HG03558 (cell line): ENCODE data around the gene ZBED1.
"Not testable (repeated sequence)": the region's sequence is repeated elsewhere in the genome, so short reads cannot be mapped to it uniquely, and the experiment has no call there.

ENCODE experiments used
- ATAC-seq: cut with Tn5 transposase; IDR thresholded peaks from one replicate; pipeline ENCODE4 v1.9.1; 2021; ENCODE audit warnings: moderate number of reproducible peaks; ENCODE audit not compliant: unreplicated experiment; ENCODE audit errors: extremely low read depth

The ZBED1 gene

DNA sequence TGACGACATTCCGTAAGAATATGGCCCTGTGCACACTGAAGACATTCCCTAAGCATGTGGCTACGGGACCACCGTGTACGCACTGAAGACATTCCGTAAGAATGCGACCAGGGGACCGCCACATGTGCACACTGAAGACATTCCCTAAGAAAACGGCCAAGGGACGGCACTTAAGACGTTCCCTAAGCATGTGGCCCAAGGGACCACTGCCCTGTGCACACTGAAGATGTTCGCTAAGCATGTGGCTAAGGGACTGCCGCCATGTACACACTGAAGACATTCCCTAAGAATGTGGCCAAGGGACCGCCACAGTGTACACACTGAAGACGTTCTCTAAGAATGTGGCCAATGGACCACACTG, 21.4 kb downstream of the ZBED1 start:
- ATAC-seq: no peak

GRCh38 chrX:2478546-2479419, 22.0 kb downstream of the ZBED1 start:
- ATAC-seq: no peak

GRCh38 chrX:2477313-2477712, 23.5 kb downstream of the ZBED1 start:
- not testable (repeated sequence) for ATAC-seq

DNA sequence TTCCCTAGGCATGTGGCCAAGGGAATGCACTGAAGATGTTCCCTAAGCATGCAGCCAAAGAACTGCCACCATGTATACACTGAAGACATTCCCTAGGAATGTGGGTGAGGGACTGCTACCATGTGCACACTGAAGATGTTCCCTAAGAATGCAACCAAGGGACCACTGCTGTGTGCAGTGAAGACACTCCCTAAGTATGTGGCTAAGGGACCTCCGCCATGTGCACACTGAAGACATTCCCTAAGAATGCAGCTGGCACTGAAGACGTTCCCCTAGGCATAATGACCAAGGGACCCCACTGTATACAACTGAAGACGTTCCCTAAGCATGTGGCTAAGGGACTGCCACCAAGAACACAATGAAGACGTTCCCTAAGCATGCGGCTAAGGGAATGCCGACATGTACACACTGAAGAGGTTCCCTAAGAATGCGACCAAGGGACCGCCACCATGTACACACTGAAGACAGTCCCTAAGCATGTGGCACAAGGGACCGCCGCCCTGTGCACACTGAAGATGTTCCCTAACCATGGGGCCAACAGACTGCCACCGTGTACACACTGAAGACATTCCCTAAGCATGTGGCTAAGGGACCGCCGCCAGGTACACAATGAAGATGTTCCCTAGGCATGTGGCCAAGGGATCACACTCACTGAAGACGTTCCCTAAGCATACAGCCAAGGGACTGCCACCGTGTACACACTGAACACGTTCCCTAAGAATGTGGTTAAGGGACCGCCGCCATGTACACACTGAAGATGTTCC, 25.6 kb downstream of the ZBED1 start:
- no peak for ATAC-seq

DNA sequence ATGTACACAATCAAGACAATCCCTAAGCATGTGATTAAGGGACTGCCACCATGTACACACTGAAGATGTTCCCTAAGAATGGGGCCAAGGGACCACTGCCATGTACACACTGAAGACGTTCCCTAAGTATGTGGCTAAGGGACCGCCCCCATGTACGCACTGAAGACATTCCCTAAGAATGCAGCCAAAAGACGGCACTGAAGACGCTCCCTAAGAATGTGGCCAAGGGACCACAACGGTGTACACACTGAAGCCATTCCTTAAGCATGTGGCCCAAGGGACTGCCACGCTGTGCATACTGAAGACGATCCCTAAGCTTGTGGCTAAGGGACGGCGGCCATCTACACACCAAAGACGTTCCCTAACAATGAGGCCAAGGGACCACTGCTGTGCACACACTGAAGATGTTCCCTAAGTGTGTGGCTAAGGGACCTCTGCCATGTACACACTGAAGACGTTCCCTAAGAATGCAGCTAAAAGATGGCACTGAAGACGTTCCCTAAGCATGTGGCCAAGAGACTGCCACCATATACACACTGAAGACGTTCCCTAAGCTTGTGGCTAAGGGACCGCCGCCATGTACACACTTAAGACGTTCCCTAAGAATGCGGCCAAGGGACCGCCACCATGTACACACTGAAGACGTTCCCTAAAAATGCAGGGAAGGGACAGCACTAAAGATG, 26.4 kb downstream of the ZBED1 start:
- ATAC-seq: no peak

DNA sequence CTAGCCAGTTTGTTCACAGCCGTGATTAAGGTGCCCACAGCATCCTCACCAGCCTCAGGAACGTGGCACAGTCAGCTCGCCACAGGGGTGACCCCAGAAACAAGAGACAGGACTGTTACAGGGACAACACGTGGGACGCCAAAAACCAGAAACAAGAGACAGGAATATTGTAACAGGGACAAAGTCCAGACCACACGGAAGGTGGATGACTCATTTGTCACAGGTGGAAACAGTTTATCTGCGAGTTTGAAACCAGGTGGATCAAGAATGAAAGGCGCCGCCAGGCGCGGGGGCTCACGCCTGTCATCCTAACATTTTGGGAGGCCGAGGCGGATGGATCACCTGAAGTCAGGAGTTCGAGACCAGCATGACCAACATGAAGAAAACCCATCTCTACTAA, 27.7 kb downstream of the ZBED1 start:
- not testable (repeated sequence) for ATAC-seq

DNA sequence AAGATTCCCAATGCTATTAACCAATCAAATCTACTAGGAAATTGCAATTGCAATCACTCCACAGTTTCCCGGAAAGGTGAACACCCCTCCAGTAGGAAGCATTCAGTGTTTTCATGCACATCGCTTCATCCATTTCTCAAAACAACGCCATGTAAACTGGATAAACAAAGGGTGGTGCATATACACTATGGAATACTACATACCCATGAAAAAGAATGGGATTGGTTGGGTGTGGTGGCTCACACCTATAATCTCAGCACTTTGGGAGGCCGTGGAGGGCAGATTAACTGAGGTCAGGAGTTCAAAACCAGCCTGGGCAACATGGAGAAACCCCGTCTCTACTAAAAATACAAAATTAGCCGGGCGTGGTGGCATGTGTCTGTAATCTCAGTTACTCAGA, 29.1 kb downstream of the ZBED1 start:
- ATAC-seq: no peak

DNA sequence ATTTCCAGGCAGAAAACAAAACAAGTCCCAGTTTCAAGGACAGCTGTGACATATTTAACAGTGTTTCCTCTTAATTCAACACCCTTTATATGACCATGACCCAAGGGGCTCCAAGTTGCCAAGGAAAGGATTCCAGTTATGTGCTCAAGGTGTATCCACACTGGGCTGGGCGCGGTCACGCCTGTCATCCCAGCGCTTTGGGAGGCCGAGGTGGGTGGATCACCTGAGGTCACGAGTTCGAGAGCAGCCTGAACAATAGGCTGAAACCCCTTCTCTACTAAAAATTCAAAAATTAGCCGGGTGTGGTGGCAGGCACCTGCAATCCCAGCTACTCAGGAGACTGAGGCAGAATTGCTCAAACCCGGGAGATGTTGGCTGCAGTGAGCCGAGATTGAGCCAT, 29.6 kb downstream of the ZBED1 start:
- ATAC-seq: not testable (repeated sequence)

DNA sequence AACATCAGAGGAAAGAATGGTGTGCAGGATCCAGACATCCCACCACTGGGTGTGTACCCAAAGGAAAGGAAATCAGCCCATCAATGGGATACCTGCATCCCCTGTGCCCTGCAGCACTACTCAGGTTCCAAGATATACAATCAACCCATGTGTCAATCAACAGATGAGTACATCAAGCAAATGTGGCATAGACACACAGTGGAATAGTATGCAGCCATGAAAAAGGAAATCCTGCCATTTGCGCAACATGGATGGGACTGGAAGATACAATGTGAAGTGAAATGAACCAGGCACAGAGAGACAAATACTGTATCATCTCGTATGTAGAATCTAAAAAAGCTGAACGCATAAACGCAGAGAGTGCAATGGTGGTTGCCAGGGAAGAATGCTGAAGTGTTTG, 30.9 kb downstream of the ZBED1 start:
- ATAC-seq: not testable (repeated sequence)

DNA sequence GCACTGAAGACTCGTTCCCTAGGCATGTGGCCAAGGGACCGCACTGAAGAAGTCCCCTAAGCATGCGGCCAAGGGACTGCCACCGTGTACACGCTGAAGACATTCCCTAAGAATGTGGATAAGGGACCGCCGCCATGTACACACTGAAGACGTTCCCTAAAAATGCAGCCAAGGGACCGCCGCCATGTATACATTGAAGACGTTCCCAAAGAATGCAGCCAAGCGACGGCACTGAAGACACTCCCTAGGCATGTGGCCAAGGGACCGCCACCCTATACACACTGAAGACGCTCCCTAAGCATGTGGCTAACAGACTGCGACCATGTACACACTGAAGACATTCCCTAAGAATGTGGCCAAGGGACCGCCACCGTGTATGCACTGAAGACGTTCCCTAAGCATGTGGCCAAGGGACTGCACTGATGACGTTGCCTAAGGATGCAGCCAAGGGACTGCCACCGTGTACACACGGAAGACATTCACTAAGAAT, 31.5 kb downstream of the ZBED1 start:
- ATAC-seq: no peak

GRCh38 chrX:2468261-2469195, 32.2 kb downstream of the ZBED1 start:
- ATAC-seq: no peak

DNA sequence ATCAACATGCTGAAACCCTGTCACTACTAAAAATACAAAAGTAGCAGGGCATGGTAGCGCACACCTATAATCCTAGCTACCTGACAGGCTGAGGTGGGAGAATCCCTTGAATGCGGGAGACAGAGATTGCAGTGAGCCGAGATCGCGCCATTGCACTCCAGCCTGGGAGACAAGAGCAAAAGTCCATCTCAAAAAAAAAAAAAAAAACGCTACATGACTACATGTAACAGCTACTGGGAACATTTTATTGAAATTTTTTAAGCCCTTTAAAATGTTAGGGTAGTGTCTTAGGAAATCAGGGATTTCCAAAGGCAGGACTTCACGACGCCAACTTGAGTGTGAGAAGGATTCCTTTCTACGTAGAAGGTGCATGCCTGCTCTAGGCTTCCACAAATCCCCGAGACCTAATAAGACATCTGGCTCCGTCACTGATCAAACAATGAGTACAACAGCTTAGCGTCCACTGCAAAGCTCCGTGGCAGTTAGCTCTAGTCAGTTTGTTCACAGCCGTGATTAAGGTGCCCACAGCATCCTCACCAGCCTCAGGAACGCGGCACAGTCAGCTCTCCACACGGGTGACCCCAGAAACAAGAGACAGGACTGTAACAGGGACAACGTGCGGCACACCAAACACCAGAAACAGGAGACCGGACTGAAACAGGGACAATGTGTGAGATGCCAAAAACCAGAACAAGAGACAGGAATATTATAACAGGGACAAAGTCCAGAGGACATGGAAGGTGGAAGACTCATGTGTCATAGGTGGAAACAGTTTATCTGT, 33.7 kb downstream of the ZBED1 start:
- ATAC-seq: no peak

- no peak for ATAC-seq
These were observed 36.1 kb downstream of the ZBED1 start for GRCh38 chrX:2464677-2465166.

DNA sequence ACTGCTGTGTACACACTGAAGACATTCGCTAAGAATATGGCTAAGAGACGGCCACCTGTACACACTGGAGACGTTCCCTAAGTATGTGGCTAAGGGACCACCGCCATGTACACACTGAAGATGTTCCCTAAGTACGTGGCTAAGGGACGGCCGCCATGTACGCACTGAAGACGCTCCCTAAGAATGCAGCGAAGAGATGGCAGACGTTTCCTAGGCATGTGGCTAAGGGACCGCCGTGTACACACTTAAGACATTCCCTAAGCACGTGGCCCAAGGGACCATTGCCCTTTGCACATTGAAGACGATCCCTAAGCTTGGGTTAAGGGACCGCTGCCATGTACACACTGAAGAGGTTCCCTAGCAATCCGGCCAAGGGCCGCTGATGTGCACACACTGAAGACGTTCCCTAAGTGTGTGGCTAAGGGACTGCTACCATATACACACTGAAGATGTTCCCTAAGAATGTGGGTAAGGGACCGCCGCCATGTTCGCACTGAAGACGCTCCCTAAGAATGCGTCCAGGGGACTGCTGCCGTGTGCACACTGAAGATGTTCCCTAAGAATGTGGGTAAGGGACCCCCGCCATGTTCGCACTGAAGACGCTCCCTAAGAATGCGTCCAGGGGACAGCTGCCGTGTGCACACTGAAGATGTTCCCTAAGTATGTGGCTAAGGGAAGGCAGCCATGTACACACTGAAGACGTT, 36.7 kb downstream of the ZBED1 start:
- no peak for ATAC-seq

- not testable (repeated sequence) for ATAC-seq
These were observed 37.3 kb downstream of the ZBED1 start for GRCh38 chrX:2463481-2463880.

GRCh38 chrX:2462780-2463179, 38.0 kb downstream of the ZBED1 start:
- no peak for ATAC-seq

DNA sequence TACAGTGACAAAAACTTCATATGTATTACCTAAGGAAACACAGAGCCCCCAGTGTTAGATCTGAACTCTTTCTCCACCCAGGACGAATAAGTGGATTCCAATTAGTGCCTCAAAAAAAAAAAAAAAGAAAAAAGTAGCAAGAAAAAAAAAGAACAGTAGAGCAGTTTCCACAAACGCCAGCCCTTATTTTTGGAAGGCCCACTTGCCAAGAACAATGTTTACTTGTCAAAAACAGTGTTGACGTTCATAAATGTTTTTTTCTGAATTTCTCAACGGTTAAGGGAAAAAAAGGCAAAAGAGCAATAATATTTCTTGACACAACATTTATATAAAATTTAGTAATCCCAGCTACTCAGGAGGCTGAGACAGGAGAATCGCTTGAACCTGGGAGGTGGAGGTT, 38.7 kb downstream of the ZBED1 start:
- no peak for ATAC-seq

- no peak for ATAC-seq
These were observed 39.1 kb downstream of the ZBED1 start for GRCh38 chrX:2461711-2462016.
